Measurements from ENCODE around the gene ERO1A. TPM values are rescaled to one million over a fixed set of nuclear protein-coding genes. Genes with fewer than 3 reads are reported as not detected.

Gene ERO1A
- total and polyA plus RNA-seq, 9 of the 15 experiments (the other 6 are each of a cell fraction or from before 2014, with no cell fraction given) = 11.0 to 46.2 (median 27.6) TPM

- TF ChIP-seq ETV5 (CRISPR knock-in tag; IDR thresholded peaks at IDR 0.05; ENCODE audit: low read depth) = no peak
- no peak for TF ChIP-seq TRIM28 (IDR thresholded peaks at IDR 0.05)
- no peak for TF ChIP-seq HDGF (IDR thresholded peaks at IDR 0.05)
- no peak for TF ChIP-seq HMG20B (CRISPR knock-in tag; IDR thresholded peaks at IDR 0.05)
- TF ChIP-seq, protein P1, sequence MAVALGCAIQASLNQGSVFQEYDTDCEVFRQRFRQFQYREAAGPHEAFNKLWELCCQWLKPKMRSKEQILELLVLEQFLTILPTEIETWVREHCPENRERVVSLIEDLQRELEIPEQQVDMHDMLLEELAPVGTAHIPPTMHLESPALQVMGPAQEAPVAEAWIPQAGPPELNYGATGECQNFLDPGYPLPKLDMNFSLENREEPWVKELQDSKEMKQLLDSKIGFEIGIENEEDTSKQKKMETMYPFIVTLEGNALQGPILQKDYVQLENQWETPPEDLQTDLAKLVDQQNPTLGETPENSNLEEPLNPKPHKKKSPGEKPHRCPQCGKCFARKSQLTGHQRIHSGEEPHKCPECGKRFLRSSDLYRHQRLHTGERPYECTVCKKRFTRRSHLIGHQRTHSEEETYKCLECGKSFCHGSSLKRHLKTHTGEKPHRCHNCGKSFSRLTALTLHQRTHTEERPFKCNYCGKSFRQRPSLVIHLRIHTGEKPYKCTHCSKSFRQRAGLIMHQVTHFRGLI (CRISPR knock-in tag; IDR thresholded peaks at IDR 0.05) = no peak
- TF ChIP-seq, protein P2, sequence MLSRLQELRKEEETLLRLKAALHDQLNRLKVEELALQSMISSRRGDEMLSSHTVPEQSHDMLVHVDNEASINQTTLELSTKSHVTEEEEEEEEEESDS (CRISPR knock-in tag; IDR thresholded peaks at IDR 0.05) = no peak
- no peak for TF ChIP-seq RFX5 (IDR thresholded peaks at IDR 0.05; ENCODE audit: low read depth, low read length)
- H4K20me1 ChIP-seq (replicated peaks; ENCODE audit: control insufficient read depth, insufficient read depth, low read length) = no peaks in the 10 kb centered on the region
- no peaks in the 10 kb centered on the region for H3K79me2 ChIP-seq (ENCODE audit: control insufficient read depth, insufficient read depth, low read length)
- no peak for DNase-seq (ENCODE audit: extremely low read depth in 1 of 4, low spot score in 3 of 4)
- no peaks in the 10 kb centered on the region for H3K4me1 ChIP-seq (replicated peaks in 1 of 2; ENCODE audit: control insufficient read depth in 2 of 2, insufficient read depth in 2 of 2, low read length in 2 of 2)
- WGBS (ENCODE audit: insufficient coverage, low coverage, missing lambda C conversion rate) = 100% methylated on average over 1 of the region's 1 CpG
- no TSS peak for BruUV-seq (replicated peaks)
- H3K4me2 ChIP-seq (ENCODE audit: insufficient read depth, low read length) = no peak overlapping the region
- no peak overlapping the region for H3K27ac ChIP-seq (ENCODE audit: extremely low read depth, low read depth, low read length)
- H3K27me3 ChIP-seq (ENCODE audit: control insufficient read depth in 2 of 2, insufficient read depth in 2 of 2, low read length in 2 of 2) = no peaks in the 10 kb centered on the region
- ChIA-PET CTCF (ENCODE audit: low intra/inter-chr PET ratio) (no interaction called here), POLR2A (no interaction called here)
- no peak for ATAC-seq
- FAIRE-seq = no peak
- H3K36me3 ChIP-seq (ENCODE audit: control insufficient read depth, insufficient read depth, low read length) = peaks cover 29% of the 10 kb centered on the region; the same call in 2 of the 3 replicates
- intact Hi-C loops (cut with micrococcal nuclease) (no loop called here), in situ Hi-C loops (cut with MboI) (loop anchor here (10.0 kb wide), 1 partner anchor 1396 kb away; no protein-coding TSS in a partner anchor)
- no peak overlapping the region for H2AFZ ChIP-seq (ENCODE audit: low read depth, low read length)
- no peak overlapping the region for H3K9ac ChIP-seq (ENCODE audit: insufficient read depth in 1 of 2, low read depth in 2 of 2, low read length in 2 of 2)
- no peaks in the 10 kb centered on the region for H3K9me1 ChIP-seq (ENCODE audit: control insufficient read depth, insufficient read depth, low read length)
- H3K9me3 ChIP-seq (replicated peaks; ENCODE audit: control insufficient read depth, insufficient read depth, low read depth, low read length) = no peaks in the 10 kb centered on the region
- no peak overlapping the region for H3K4me3 ChIP-seq
Observed at GRCh38 chr14:52660832-52661231, 34.5 kb downstream of the ERO1A start.

Measured in K562 (cell line).